ENCODE results near the gene HPCAL1. TPM values are rescaled to one million over a fixed set of nuclear protein-coding genes. Genes with fewer than 3 reads are reported as not detected.

Gene HPCAL1
- polyA plus RNA-seq, 1 donor from 2014 or later: 63.4 TPM

- H3K9me2 ChIP-seq (ENCODE audit: insufficient read depth, low read length): no peaks in the 10 kb centered on the region
- no peak for TF ChIP-seq REST (IDR thresholded peaks at IDR 0.05; ENCODE audit: borderline replicate concordance)
- no peak for TF ChIP-seq SMC3 (conservative IDR thresholded peaks at IDR 0.05; ENCODE audit: poor library complexity)
- TF ChIP-seq TAF1 (IDR thresholded peaks at IDR 0.05; ENCODE audit: low read depth): no peak
- TF ChIP-seq EP300 (conservative IDR thresholded peaks at IDR 0.05; ENCODE audit: poor library complexity, severe bottlenecking): no peak
- TF ChIP-seq RAD21 (conservative IDR thresholded peaks at IDR 0.05): no peak
- no peak for TF ChIP-seq CTCF (IDR thresholded peaks at IDR 0.05; ENCODE audit: poor library complexity, severe bottlenecking)
- no peak for TF ChIP-seq MXI1 (conservative IDR thresholded peaks at IDR 0.05; ENCODE audit: poor library complexity, severe bottlenecking)
- no peak for TF ChIP-seq POLR2AphosphoS5 (IDR thresholded peaks at IDR 0.05)
- TF ChIP-seq EZH2 (IDR thresholded peaks at IDR 0.05; ENCODE audit: borderline replicate concordance, insufficient read depth, low read length, poor library complexity, severe bottlenecking): no peak
These were observed 35.7 kb upstream of the HPCAL1 start for GRCh38 chr2:10267036-10267435.

GRCh38 chr2:10267551-10268465, 34.9 kb upstream of the HPCAL1 start:
- Histone ChIP-seq H3K9ac (ENCODE audit: low read length) (no peak overlapping the region), H3K79me2 (replicated peaks; ENCODE audit: insufficient read depth, low read length) (no peaks in the 10 kb centered on the region), H3K4me3 (ENCODE audit: low read length) (no peak overlapping the region), H3K9me3 (ENCODE audit: low read length) (no peaks in the 10 kb centered on the region), H3K36me3 (ENCODE audit: insufficient read depth, low read length) (no peaks in the 10 kb centered on the region), H3K27me3 (ENCODE audit: insufficient read depth, low read depth, low read length) (no peaks in the 10 kb centered on the region), H3F3A (ENCODE audit: insufficient read depth, low read length, poor library complexity, severe bottlenecking) (no peaks in the 10 kb centered on the region), H3K27ac (ENCODE audit: low read length) (no peak overlapping the region), H4K20me1 (ENCODE audit: insufficient read depth) (no peaks in the 10 kb centered on the region), H3K4me2 (ENCODE audit: low read length) (no peak overlapping the region), H3K9me2 (ENCODE audit: insufficient read depth, low read length) (no peaks in the 10 kb centered on the region), H2AFZ (ENCODE audit: low read depth, low read length) (no peak overlapping the region)
- TF ChIP-seq REST (IDR thresholded peaks at IDR 0.05; ENCODE audit: borderline replicate concordance): no peak
- no peak for TF ChIP-seq EP300 (conservative IDR thresholded peaks at IDR 0.05; ENCODE audit: poor library complexity, severe bottlenecking)
- no peak for TF ChIP-seq TAF1 (IDR thresholded peaks at IDR 0.05; ENCODE audit: low read depth)
- TF ChIP-seq SMC3 (conservative IDR thresholded peaks at IDR 0.05; ENCODE audit: poor library complexity): no peak
- TF ChIP-seq EZH2 (IDR thresholded peaks at IDR 0.05; ENCODE audit: borderline replicate concordance, insufficient read depth, low read length, poor library complexity, severe bottlenecking): no peak
- TF ChIP-seq POLR2AphosphoS5 (IDR thresholded peaks at IDR 0.05): no peak
- no peak for TF ChIP-seq MXI1 (conservative IDR thresholded peaks at IDR 0.05; ENCODE audit: poor library complexity, severe bottlenecking)
- no peak for TF ChIP-seq CTCF (IDR thresholded peaks at IDR 0.05; ENCODE audit: poor library complexity, severe bottlenecking)
- no peak for TF ChIP-seq RAD21 (conservative IDR thresholded peaks at IDR 0.05)

More at GRCh38 chr2:10267036-10267435, 35.7 kb upstream of the HPCAL1 start:
- Histone ChIP-seq H4K20me1 (ENCODE audit: insufficient read depth) (no peaks in the 10 kb centered on the region), H3K27me3 (ENCODE audit: insufficient read depth, low read depth, low read length) (no peaks in the 10 kb centered on the region), H3K9me3 (ENCODE audit: low read length) (no peaks in the 10 kb centered on the region), H2AFZ (ENCODE audit: low read depth, low read length) (no peak overlapping the region), H3K4me3 (ENCODE audit: low read length) (no peak overlapping the region), H3F3A (ENCODE audit: insufficient read depth, low read length, poor library complexity, severe bottlenecking) (no peaks in the 10 kb centered on the region), H3K4me2 (ENCODE audit: low read length) (no peak overlapping the region), H3K9ac (ENCODE audit: low read length) (no peak overlapping the region), H3K79me2 (replicated peaks; ENCODE audit: insufficient read depth, low read length) (no peaks in the 10 kb centered on the region), H3K36me3 (ENCODE audit: insufficient read depth, low read length) (no peaks in the 10 kb centered on the region), H3K27ac (ENCODE audit: low read length) (no peak overlapping the region)
